PFSK-1 (cell line): ENCODE results near the gene HNF1A.

Experiments
- FOXP2 ChIP-seq: optimal IDR thresholded peaks from 2 replicates; pipeline ENCODE3; 2011; ENCODE audit warnings: borderline replicate concordance, control low read depth, inconsistent platforms; ENCODE audit not compliant: insufficient read depth; ENCODE audit errors: extremely low read length, extremely low read depth
- POLR2AphosphoS5 ChIP-seq: IDR thresholded peaks from 2 replicates; pipeline ENCODE4 v1.6.1; 2012; ENCODE audit warnings: low read depth, mild to moderate bottlenecking, control low read depth, low read length, moderate library complexity
- REST ChIP-seq, 2 experiments: IDR thresholded peaks; 2 replicates each; pipeline versions ENCODE4 v1.6.1 to v1.8.0; 2011 to 2012; ENCODE audit warnings: low read depth in 2 of 2, low read length in 2 of 2, control low read depth in 1 of 2, inconsistent platforms in 1 of 2, mild to moderate bottlenecking in 1 of 2, moderate library complexity in 1 of 2; ENCODE audit not compliant: insufficient read depth in 1 of 2
- SIN3A ChIP-seq: IDR thresholded peaks from 2 replicates; pipeline ENCODE4 v1.6.1; 2012; ENCODE audit warnings: mild to moderate bottlenecking, low read length, moderate library complexity, borderline replicate concordance; ENCODE audit not compliant: insufficient read depth
- TAF1 ChIP-seq: IDR thresholded peaks from 2 replicates; pipeline ENCODE4 v1.6.1; 2012; ENCODE audit warnings: low read length, control low read depth, borderline replicate concordance; ENCODE audit not compliant: insufficient read depth

The HNF1A gene

GRCh38 chr12:120944645-120945217 is 33.6 kb upstream of the HNF1A start:
- TF ChIP-seq TAF1 (no peak), REST (IDR thresholded peaks at IDR 0.05; ENCODE audit: insufficient read depth in 1 of 2, low read depth in 2 of 2, low read length in 2 of 2) (no peak), SIN3A (no peak), POLR2AphosphoS5 (no peak), FOXP2 (no peak)

GRCh38 chr12:120950807-120951206 is 27.5 kb upstream of the HNF1A start:
- TF ChIP-seq TAF1 (no peak), REST (IDR thresholded peaks at IDR 0.05; ENCODE audit: insufficient read depth in 1 of 2, low read depth in 2 of 2, low read length in 2 of 2) (no peak), SIN3A (no peak), FOXP2 (no peak), POLR2AphosphoS5 (no peak)

GRCh38 chr12:120955232-120955631 is 23.1 kb upstream of the HNF1A start:
- TF ChIP-seq FOXP2 (no peak), SIN3A (no peak), REST (IDR thresholded peaks at IDR 0.05; ENCODE audit: insufficient read depth in 1 of 2, low read depth in 2 of 2, low read length in 2 of 2) (no peak), TAF1 (no peak), POLR2AphosphoS5 (no peak)

GRCh38 chr12:120956579-120957300 is 21.6 kb upstream of the HNF1A start:
- TF ChIP-seq REST (IDR thresholded peaks at IDR 0.05; ENCODE audit: insufficient read depth in 1 of 2, low read depth in 2 of 2, low read length in 2 of 2), result no peak
